Measurements from ENCODE around the gene CDX4.

DNA sequence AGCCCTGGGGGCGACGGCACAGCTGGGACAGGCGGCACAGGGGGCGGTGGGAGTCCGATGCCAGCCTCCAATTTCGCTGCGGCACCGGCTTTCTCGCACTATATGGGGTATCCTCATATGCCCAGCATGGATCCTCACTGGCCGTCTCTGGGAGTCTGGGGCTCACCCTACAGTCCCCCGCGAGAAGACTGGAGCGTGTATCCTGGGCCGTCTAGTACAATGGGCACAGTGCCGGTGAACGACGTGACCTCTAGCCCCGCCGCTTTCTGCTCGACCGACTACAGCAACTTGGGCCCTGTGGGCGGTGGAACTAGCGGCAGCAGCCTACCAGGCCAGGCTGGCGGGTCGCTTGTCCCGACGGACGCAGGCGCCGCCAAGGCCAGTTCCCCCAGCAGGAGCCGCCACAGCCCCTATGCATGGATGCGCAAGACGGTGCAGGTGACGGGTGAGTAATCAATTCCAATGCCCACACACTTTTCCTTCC is 500 bp downstream of the CDX4 start:
- TF ChIP-seq, protein P1, sequence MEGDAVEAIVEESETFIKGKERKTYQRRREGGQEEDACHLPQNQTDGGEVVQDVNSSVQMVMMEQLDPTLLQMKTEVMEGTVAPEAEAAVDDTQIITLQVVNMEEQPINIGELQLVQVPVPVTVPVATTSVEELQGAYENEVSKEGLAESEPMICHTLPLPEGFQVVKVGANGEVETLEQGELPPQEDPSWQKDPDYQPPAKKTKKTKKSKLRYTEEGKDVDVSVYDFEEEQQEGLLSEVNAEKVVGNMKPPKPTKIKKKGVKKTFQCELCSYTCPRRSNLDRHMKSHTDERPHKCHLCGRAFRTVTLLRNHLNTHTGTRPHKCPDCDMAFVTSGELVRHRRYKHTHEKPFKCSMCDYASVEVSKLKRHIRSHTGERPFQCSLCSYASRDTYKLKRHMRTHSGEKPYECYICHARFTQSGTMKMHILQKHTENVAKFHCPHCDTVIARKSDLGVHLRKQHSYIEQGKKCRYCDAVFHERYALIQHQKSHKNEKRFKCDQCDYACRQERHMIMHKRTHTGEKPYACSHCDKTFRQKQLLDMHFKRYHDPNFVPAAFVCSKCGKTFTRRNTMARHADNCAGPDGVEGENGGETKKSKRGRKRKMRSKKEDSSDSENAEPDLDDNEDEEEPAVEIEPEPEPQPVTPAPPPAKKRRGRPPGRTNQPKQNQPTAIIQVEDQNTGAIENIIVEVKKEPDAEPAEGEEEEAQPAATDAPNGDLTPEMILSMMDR (IDR thresholded peaks at IDR 0.05) = no peak
- no peak for TF ChIP-seq EP300 (IDR thresholded peaks at IDR 0.05)

Measured in esophagus muscularis mucosa (tissue), 3 donors.